ENCODE measurements around the gene FRMPD2. TPM values are rescaled to one million over a fixed set of nuclear protein-coding genes. Genes with fewer than 3 reads are reported as not detected.

FRMPD2 gene
- polyA plus RNA-seq, 1 of the 3 experiments (the other 2 are of a cell fraction), result 0.02 TPM

- Histone ChIP-seq H3K9me2 (no peaks in the 10 kb centered on the region), H3F3A (replicated peaks; ENCODE audit: insufficient read depth) (no peaks in the 10 kb centered on the region), H3K9me3 (no peaks in the 10 kb centered on the region), H3K4me3 (ENCODE audit: low read depth in 2 of 2, low read length in 1 of 2) (no peak overlapping the region), H3K9ac (no peak overlapping the region), H4K20me1 (ENCODE audit: insufficient read depth) (no peaks in the 10 kb centered on the region), H3K27me3 (ENCODE audit: insufficient read depth) (no peaks in the 10 kb centered on the region; the same call in 1 of the 2 replicates), H3K36me3 (replicated peaks in 1 of 2; ENCODE audit: control insufficient read depth in 1 of 2, insufficient read depth in 2 of 2, low read length in 1 of 2) (no peaks in the 10 kb centered on the region), H2AFZ (ENCODE audit: low read depth) (no peak overlapping the region), H3K4me2 (no peak overlapping the region), H3K4me1 (ENCODE audit: control insufficient read depth in 1 of 2, insufficient read depth in 2 of 2, low read depth in 1 of 2, low read length in 1 of 2) (peaks cover 0 to 15% of the 10 kb centered on the region in 2 experiments; a peak in 1 of 4 replicates), H3K27ac (ENCODE audit: low read depth in 2 of 2, low read length in 1 of 2) (no peak overlapping the region), H3K79me2 (ENCODE audit: insufficient read depth) (no peaks in the 10 kb centered on the region)
- DNase-seq, result no peak
- 76% methylated on average over 3 of the region's 3 CpGs for WGBS (ENCODE audit: low lambda C conversion rate)
- ChIA-PET CTCF (no interaction called here), POLR2A (no interaction called here)
- TF ChIP-seq, protein P1, sequence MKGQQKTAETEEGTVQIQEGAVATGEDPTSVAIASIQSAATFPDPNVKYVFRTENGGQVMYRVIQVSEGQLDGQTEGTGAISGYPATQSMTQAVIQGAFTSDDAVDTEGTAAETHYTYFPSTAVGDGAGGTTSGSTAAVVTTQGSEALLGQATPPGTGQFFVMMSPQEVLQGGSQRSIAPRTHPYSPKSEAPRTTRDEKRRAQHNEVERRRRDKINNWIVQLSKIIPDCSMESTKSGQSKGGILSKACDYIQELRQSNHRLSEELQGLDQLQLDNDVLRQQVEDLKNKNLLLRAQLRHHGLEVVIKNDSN (IDR thresholded peaks at IDR 0.05; ENCODE audit: borderline replicate concordance, low read depth), result no peak
These were observed 18.1 kb upstream of the FRMPD2 start for GRCh38 chr10:48292616-48293015.

GRCh38 chr10:48291190-48291589 is 16.7 kb upstream of the FRMPD2 start:
- DNase-seq, result no peak
- no peaks in the 10 kb centered on the region for H3K79me2 ChIP-seq (ENCODE audit: insufficient read depth)
- no peaks in the 10 kb centered on the region for H3K36me3 ChIP-seq (replicated peaks in 1 of 2; ENCODE audit: control insufficient read depth in 1 of 2, insufficient read depth in 2 of 2, low read length in 1 of 2)
- TF ChIP-seq EZH2phosphoT487 (IDR thresholded peaks at IDR 0.05; ENCODE audit: borderline replicate concordance, low read depth), result no peak
- TF ChIP-seq RFX5 (IDR thresholded peaks at IDR 0.05; ENCODE audit: low read length), result no peak
- no peak for TF ChIP-seq TAF1 (IDR thresholded peaks at IDR 0.05; ENCODE audit: borderline replicate concordance, low read depth, low read length)
- TF ChIP-seq, protein P2, sequence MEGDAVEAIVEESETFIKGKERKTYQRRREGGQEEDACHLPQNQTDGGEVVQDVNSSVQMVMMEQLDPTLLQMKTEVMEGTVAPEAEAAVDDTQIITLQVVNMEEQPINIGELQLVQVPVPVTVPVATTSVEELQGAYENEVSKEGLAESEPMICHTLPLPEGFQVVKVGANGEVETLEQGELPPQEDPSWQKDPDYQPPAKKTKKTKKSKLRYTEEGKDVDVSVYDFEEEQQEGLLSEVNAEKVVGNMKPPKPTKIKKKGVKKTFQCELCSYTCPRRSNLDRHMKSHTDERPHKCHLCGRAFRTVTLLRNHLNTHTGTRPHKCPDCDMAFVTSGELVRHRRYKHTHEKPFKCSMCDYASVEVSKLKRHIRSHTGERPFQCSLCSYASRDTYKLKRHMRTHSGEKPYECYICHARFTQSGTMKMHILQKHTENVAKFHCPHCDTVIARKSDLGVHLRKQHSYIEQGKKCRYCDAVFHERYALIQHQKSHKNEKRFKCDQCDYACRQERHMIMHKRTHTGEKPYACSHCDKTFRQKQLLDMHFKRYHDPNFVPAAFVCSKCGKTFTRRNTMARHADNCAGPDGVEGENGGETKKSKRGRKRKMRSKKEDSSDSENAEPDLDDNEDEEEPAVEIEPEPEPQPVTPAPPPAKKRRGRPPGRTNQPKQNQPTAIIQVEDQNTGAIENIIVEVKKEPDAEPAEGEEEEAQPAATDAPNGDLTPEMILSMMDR (IDR thresholded peaks at IDR 0.05), result no peak
- TF ChIP-seq CHD2 (IDR thresholded peaks at IDR 0.05; ENCODE audit: low read length, partially characterized antibody), result no peak
- TF ChIP-seq, protein P3, sequence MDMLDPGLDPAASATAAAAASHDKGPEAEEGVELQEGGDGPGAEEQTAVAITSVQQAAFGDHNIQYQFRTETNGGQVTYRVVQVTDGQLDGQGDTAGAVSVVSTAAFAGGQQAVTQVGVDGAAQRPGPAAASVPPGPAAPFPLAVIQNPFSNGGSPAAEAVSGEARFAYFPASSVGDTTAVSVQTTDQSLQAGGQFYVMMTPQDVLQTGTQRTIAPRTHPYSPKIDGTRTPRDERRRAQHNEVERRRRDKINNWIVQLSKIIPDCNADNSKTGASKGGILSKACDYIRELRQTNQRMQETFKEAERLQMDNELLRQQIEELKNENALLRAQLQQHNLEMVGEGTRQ (IDR thresholded peaks at IDR 0.05; ENCODE audit: borderline replicate concordance, low read depth, low read length), result no peak
- no peak for TF ChIP-seq ELF1 (IDR thresholded peaks at IDR 0.05)
- TF ChIP-seq RAD21 (IDR thresholded peaks at IDR 0.05; ENCODE audit: low read length), result no peak
- TF ChIP-seq MXI1 (IDR thresholded peaks at IDR 0.05; ENCODE audit: low read depth, low read length), result no peak
- TF ChIP-seq, protein P1 (IDR thresholded peaks at IDR 0.05; ENCODE audit: borderline replicate concordance, low read depth), result no peak
- TF ChIP-seq GABPA (IDR thresholded peaks at IDR 0.05; ENCODE audit: low read depth), result no peak
- TF ChIP-seq YY1 (IDR thresholded peaks at IDR 0.05; ENCODE audit: low read depth), result no peak
- TF ChIP-seq EP300 (IDR thresholded peaks at IDR 0.05; ENCODE audit: borderline replicate concordance in 1 of 2, low read depth in 1 of 2, low read length in 1 of 2), result no peak
- TF ChIP-seq NRF1 (IDR thresholded peaks at IDR 0.05; ENCODE audit: low read depth, low read length), result no peak
- TF ChIP-seq, protein P4, sequence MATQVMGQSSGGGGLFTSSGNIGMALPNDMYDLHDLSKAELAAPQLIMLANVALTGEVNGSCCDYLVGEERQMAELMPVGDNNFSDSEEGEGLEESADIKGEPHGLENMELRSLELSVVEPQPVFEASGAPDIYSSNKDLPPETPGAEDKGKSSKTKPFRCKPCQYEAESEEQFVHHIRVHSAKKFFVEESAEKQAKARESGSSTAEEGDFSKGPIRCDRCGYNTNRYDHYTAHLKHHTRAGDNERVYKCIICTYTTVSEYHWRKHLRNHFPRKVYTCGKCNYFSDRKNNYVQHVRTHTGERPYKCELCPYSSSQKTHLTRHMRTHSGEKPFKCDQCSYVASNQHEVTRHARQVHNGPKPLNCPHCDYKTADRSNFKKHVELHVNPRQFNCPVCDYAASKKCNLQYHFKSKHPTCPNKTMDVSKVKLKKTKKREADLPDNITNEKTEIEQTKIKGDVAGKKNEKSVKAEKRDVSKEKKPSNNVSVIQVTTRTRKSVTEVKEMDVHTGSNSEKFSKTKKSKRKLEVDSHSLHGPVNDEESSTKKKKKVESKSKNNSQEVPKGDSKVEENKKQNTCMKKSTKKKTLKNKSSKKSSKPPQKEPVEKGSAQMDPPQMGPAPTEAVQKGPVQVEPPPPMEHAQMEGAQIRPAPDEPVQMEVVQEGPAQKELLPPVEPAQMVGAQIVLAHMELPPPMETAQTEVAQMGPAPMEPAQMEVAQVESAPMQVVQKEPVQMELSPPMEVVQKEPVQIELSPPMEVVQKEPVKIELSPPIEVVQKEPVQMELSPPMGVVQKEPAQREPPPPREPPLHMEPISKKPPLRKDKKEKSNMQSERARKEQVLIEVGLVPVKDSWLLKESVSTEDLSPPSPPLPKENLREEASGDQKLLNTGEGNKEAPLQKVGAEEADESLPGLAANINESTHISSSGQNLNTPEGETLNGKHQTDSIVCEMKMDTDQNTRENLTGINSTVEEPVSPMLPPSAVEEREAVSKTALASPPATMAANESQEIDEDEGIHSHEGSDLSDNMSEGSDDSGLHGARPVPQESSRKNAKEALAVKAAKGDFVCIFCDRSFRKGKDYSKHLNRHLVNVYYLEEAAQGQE (IDR thresholded peaks at IDR 0.05; ENCODE audit: low read depth, low read length), result no peak
- H3K27me3 ChIP-seq (ENCODE audit: insufficient read depth), result no peaks in the 10 kb centered on the region; the same call in 1 of the 2 replicates
- H2AFZ ChIP-seq (ENCODE audit: low read depth), result no peak overlapping the region
- CTCF ChIA-PET, result interaction anchor here (1.0 to 1.6 kb wide), 3 partner anchors 7 to 39 kb away, joined by 3 to 4 read pairs (median 3); no protein-coding TSS in a partner anchor
- H3K9me2 ChIP-seq, result no peaks in the 10 kb centered on the region
- no peak overlapping the region for H3K9ac ChIP-seq
- H4K20me1 ChIP-seq (ENCODE audit: insufficient read depth), result no peaks in the 10 kb centered on the region
- H3K4me3 ChIP-seq (ENCODE audit: low read depth in 2 of 2, low read length in 1 of 2), result no peak overlapping the region
- H3K4me2 ChIP-seq, result no peak overlapping the region
- no peaks in the 10 kb centered on the region for H3K9me3 ChIP-seq
- H3K4me1 ChIP-seq (ENCODE audit: control insufficient read depth in 1 of 2, insufficient read depth in 2 of 2, low read depth in 1 of 2, low read length in 1 of 2), result peaks cover 0 to 20% of the 10 kb centered on the region in 2 experiments; a peak in 1 of 4 replicates
- H3K27ac ChIP-seq (ENCODE audit: low read depth in 2 of 2, low read length in 1 of 2), result no peak overlapping the region
- no peaks in the 10 kb centered on the region for H3F3A ChIP-seq (replicated peaks; ENCODE audit: insufficient read depth)
- 58% methylated on average over 3 of the region's 3 CpGs for WGBS (ENCODE audit: low lambda C conversion rate)
- POLR2A ChIA-PET, result no interaction called here
